Osteoblast (primary cell): ENCODE measurements around the gene FARS2. TPM values are rescaled to one million over a fixed set of nuclear protein-coding genes. Genes with fewer than 3 reads are reported as not detected.

Experiments
- DNase-seq: peaks from one replicate; pipeline ENCODE4 v3.0.0; 2011; ENCODE audit warnings: low spot score, mixed read lengths; ENCODE audit not compliant: insufficient read length; ENCODE audit errors: missing footprints
- H2AFZ ChIP-seq: 2 replicates; pipeline ENCODE4 v1.6.0; 2011; ENCODE audit warnings: mild to moderate bottlenecking, low read length
- H3K27ac ChIP-seq: 2 replicates; pipeline ENCODE4 v1.5.1; 2011; ENCODE audit warnings: mild to moderate bottlenecking, low read depth, low read length, moderate library complexity
- H3K27me3 ChIP-seq: 2 replicates; pipeline ENCODE4 v1.6.0; 2012; ENCODE audit warnings: mild to moderate bottlenecking, control low read depth, inconsistent platforms, low read length, moderate library complexity; ENCODE audit not compliant: insufficient read depth
- H3K36me3 ChIP-seq: 2 replicates; pipeline ENCODE4 v1.5.1; 2011; ENCODE audit warnings: mild to moderate bottlenecking, low read length, control low read depth, moderate library complexity; ENCODE audit not compliant: insufficient read depth
- H3K4me1 ChIP-seq: 2 replicates; pipeline ENCODE4 v1.5.1; 2011; ENCODE audit warnings: mild to moderate bottlenecking, low read length, control low read depth, moderate library complexity; ENCODE audit not compliant: insufficient read depth
- H3K4me2 ChIP-seq: 2 replicates; pipeline ENCODE4 v1.6.0; 2011; ENCODE audit warnings: mild to moderate bottlenecking, low read length; ENCODE audit not compliant: insufficient read depth
- H3K4me3 ChIP-seq: fragments of 200-600 bp; sonication (generic); 3 replicates; pipeline ENCODE4 v1.5.1; 2012; ENCODE audit warnings: mild to moderate bottlenecking, low read length, inconsistent platforms; ENCODE audit not compliant: insufficient read depth
- H3K79me2 ChIP-seq: 2 replicates; pipeline ENCODE4 v1.6.0; 2012; ENCODE audit warnings: mild to moderate bottlenecking, low read length, control low read depth, inconsistent platforms; ENCODE audit not compliant: insufficient read depth
- H3K9me3 ChIP-seq: 2 replicates; pipeline ENCODE4 v1.5.1; 2011; ENCODE audit warnings: low read depth, low read length, control low read depth
- H4K20me1 ChIP-seq: 2 replicates; pipeline ENCODE4 v1.6.0; 2012; ENCODE audit warnings: mild to moderate bottlenecking, low read length, control low read depth; ENCODE audit not compliant: insufficient read depth
- CTCF ChIP-seq: IDR thresholded peaks from 2 replicates; pipeline ENCODE4 v1.5.1; 2011; ENCODE audit warnings: mild to moderate bottlenecking, low read depth, low read length, moderate library complexity; ENCODE audit errors: extremely low read depth
- total RNA-seq: library from RNA; depleted of rRNA; stranded (reverse); fragments of >200 nt; gene quantifications from 2 replicates; pipeline ENCODE4 v1.2.3, GENCODE V29; 2012

Gene FARS2
- total RNA-seq, 1 donor = 29.7 TPM

GRCh38 chr6:5405976-5406375 lies 144.7 kb downstream of the FARS2 start:
- Histone ChIP-seq H3K27ac (no peak overlapping the region), H2AFZ (no peak overlapping the region), H4K20me1 (peaks cover 4% of the 10 kb centered on the region), H3K4me3 (no peak overlapping the region), H3K79me2 (no peaks in the 10 kb centered on the region), H3K4me2 (no peak overlapping the region), H3K27me3 (no peaks in the 10 kb centered on the region), H3K9me3 (no peaks in the 10 kb centered on the region), H3K4me1 (no peaks in the 10 kb centered on the region), H3K36me3 (no peaks in the 10 kb centered on the region)
- no peak for DNase-seq
- no peak for TF ChIP-seq CTCF

- H2AFZ ChIP-seq = no peak overlapping the region
- no peaks in the 10 kb centered on the region for H3K27me3 ChIP-seq
- no peaks in the 10 kb centered on the region for H3K79me2 ChIP-seq
- H3K4me1 ChIP-seq = no peaks in the 10 kb centered on the region
- H3K36me3 ChIP-seq = no peaks in the 10 kb centered on the region
- no peak for DNase-seq
- no peaks in the 10 kb centered on the region for H3K9me3 ChIP-seq
- no peaks in the 10 kb centered on the region for H4K20me1 ChIP-seq
- H3K4me3 ChIP-seq = no peak overlapping the region
- no peak for TF ChIP-seq CTCF
- no peak overlapping the region for H3K27ac ChIP-seq
- H3K4me2 ChIP-seq = no peak overlapping the region
These were observed 150.1 kb downstream of the FARS2 start for GRCh38 chr6:5411414-5411813.

- H2AFZ ChIP-seq = no peak overlapping the region
- H3K36me3 ChIP-seq = no peaks in the 10 kb centered on the region
- no peaks in the 10 kb centered on the region for H3K27me3 ChIP-seq
- no peak for TF ChIP-seq CTCF
- H3K4me1 ChIP-seq = no peaks in the 10 kb centered on the region
- H3K4me3 ChIP-seq = no peak overlapping the region
- H3K9me3 ChIP-seq = no peaks in the 10 kb centered on the region
- no peak overlapping the region for H3K27ac ChIP-seq
- H3K79me2 ChIP-seq = no peaks in the 10 kb centered on the region
- H3K4me2 ChIP-seq = no peak overlapping the region
- H4K20me1 ChIP-seq = no peaks in the 10 kb centered on the region
- DNase-seq = no peak
These were observed 150.7 kb downstream of the FARS2 start for GRCh38 chr6:5412017-5412416.

GRCh38 chr6:5412663-5413062 lies 151.3 kb downstream of the FARS2 start:
- H3K36me3 ChIP-seq = no peaks in the 10 kb centered on the region
- H3K9me3 ChIP-seq = no peaks in the 10 kb centered on the region
- no peaks in the 10 kb centered on the region for H3K4me1 ChIP-seq
- no peaks in the 10 kb centered on the region for H3K79me2 ChIP-seq
- no peak overlapping the region for H2AFZ ChIP-seq
- H4K20me1 ChIP-seq = no peaks in the 10 kb centered on the region
- H3K4me2 ChIP-seq = no peak overlapping the region
- H3K27ac ChIP-seq = no peak overlapping the region
- H3K4me3 ChIP-seq = no peak overlapping the region
- DNase-seq = no peak
- TF ChIP-seq CTCF = no peak
- no peaks in the 10 kb centered on the region for H3K27me3 ChIP-seq
